OCI-LY1 (cell line): ENCODE measurements around the gene TRIM27.
"Not testable (repeated sequence)": the region's sequence is repeated elsewhere in the genome, so short reads cannot be mapped to it uniquely, and the experiment has no call there.

Experiments
- EZH2 ChIP-seq: fragments of 200-600 bp; sonication (generic), shearing (Covaris generic); IDR thresholded peaks from 2 replicates; pipeline ENCODE4 v1.8.0; 2017; ENCODE audit warnings: borderline replicate concordance, mixed run types, mild to moderate bottlenecking, antibody characterized with exemption, low read length, moderate library complexity, mixed read lengths
- TF ChIP-seq, protein P1 (sequence below): fragments of 200-600 bp; sonication (generic), shearing (Covaris generic); IDR thresholded peaks from 2 replicates; pipeline ENCODE4 v1.5.1; 2017; ENCODE audit warnings: mild to moderate bottlenecking, antibody characterized with exemption, low read length, moderate library complexity, mixed read lengths

DNA sequence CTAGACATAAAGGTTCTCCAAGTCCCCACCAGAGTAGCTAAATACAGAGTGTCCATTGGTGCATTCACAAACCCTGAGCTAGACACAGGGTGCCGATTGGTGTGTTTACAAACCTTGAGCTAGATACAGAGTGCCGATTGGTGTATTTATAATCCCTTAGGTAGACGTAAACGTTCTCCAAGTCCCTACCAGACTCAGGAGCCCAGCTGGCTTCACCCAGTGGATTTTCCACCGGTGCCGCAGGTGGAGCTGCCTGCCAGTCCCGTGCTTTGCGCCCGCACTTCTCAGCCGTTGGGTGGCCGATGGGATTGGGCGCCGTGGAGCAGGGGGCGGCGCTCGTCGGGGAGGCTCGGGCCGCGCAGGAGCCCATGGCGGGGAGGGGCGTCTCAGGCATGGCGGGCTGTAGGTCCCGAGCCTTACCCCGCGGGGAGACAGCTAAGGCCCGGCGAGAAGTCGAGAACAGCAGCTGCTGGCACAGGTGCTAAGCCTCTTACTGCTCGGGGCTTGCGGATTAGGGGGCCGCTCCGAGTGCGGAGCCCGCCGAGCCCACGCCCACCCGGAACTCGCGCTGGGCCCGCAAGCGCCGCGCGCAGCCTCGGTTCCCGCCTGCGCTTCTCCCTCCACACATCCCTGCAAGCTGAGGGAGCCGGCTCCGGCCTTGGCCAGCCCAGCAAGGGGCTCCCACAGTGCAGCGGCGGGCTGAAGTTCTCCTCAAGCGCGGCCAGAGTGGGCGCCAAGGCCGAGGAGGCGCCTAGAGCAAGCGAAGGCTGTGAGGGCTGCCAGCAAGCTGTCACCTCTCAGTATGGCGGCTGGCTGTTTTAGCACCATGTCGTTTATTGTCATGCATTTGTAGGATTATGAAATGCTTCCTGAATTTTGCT lies 57.3 kb downstream of the TRIM27 start:
- TF ChIP-seq, protein P1, sequence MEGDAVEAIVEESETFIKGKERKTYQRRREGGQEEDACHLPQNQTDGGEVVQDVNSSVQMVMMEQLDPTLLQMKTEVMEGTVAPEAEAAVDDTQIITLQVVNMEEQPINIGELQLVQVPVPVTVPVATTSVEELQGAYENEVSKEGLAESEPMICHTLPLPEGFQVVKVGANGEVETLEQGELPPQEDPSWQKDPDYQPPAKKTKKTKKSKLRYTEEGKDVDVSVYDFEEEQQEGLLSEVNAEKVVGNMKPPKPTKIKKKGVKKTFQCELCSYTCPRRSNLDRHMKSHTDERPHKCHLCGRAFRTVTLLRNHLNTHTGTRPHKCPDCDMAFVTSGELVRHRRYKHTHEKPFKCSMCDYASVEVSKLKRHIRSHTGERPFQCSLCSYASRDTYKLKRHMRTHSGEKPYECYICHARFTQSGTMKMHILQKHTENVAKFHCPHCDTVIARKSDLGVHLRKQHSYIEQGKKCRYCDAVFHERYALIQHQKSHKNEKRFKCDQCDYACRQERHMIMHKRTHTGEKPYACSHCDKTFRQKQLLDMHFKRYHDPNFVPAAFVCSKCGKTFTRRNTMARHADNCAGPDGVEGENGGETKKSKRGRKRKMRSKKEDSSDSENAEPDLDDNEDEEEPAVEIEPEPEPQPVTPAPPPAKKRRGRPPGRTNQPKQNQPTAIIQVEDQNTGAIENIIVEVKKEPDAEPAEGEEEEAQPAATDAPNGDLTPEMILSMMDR = not testable (repeated sequence)
- not testable (repeated sequence) for TF ChIP-seq EZH2
